Measurements from ENCODE around the gene HS3ST4. TPM values are rescaled to one million over a fixed set of nuclear protein-coding genes. Genes with fewer than 3 reads are reported as not detected.

HS3ST4 gene
- total RNA-seq, 1 donor from 2014 or later = 3.6 TPM

- H3K27me3 Mint-ChIP-seq = peaks cover 3% of the 10 kb centered on the region
- H3K4me3 Mint-ChIP-seq = no peak overlapping the region
- H3K27ac Mint-ChIP-seq = no peak overlapping the region
These were observed 239.8 kb downstream of the HS3ST4 start for GRCh38 chr16:25931473-25932035.

GRCh38 chr16:25941800-25942499, 250.2 kb downstream of the HS3ST4 start:
- Mint-ChIP-seq H3K4me3 (no peak overlapping the region), H3K36me3 (no peaks in the 10 kb centered on the region), H3K4me1 (ENCODE audit: unreplicated experiment) (no peaks in the 10 kb centered on the region), H3K27ac (no peak overlapping the region), H3K27me3 (peaks cover 3% of the 10 kb centered on the region), H3K9me3 (peaks cover 5% of the 10 kb centered on the region)
- no peak for DNase-seq (ENCODE audit: extremely low spot score, unreplicated experiment)
- no peak for TF ChIP-seq CTCF (conservative IDR thresholded peaks at IDR 0.05)

More at GRCh38 chr16:25931473-25932035, 239.8 kb downstream of the HS3ST4 start:
- DNase-seq (ENCODE audit: extremely low spot score, unreplicated experiment) = no peak
- Mint-ChIP-seq H3K9me3 (peaks cover 3% of the 10 kb centered on the region), H3K36me3 (no peaks in the 10 kb centered on the region), H3K4me1 (ENCODE audit: unreplicated experiment) (no peaks in the 10 kb centered on the region)
- TF ChIP-seq CTCF (conservative IDR thresholded peaks at IDR 0.05) = no peak

DNA sequence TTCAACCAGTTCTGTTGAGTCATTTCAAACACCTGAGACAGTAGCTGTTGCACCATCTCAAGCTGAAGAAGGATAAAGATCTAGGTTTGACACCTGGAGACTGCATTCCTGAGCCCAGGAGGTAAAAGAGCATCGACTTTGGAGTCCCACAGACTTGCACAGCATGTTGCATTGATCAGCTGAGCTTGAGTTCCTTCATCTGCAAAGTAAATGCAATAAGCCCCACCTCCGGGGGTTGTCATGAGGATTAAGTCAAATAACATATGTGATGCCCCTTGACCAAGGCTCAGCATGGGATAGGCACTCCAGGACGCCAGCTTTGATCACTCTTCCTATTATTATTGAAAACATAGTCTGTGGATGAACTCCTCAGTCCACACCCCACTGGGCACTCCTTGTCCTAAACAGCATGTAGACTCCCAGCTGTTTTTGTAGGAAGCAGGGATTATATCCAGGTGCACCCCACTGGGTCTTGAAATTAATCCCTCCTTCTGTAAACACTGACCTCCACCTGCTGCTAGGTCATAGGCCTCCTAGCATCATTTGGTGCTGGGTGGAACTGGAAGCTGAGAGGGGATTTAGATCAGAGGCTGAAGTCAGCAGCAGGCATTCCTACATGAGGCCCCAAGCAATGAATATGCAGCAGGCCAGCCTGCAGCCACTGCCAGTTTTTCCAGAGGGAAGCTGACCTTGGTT, 259.0 kb downstream of the HS3ST4 start:
- no peak for TF ChIP-seq CTCF (conservative IDR thresholded peaks at IDR 0.05)
- Mint-ChIP-seq H3K27me3 (peaks cover 1% of the 10 kb centered on the region), H3K4me1 (ENCODE audit: unreplicated experiment) (peaks cover 9% of the 10 kb centered on the region), H3K9me3 (no peaks in the 10 kb centered on the region), H3K4me3 (no peak overlapping the region), H3K36me3 (no peaks in the 10 kb centered on the region), H3K27ac (no peak overlapping the region)
- DNase-seq (ENCODE audit: extremely low spot score, unreplicated experiment) = no peak

DNA sequence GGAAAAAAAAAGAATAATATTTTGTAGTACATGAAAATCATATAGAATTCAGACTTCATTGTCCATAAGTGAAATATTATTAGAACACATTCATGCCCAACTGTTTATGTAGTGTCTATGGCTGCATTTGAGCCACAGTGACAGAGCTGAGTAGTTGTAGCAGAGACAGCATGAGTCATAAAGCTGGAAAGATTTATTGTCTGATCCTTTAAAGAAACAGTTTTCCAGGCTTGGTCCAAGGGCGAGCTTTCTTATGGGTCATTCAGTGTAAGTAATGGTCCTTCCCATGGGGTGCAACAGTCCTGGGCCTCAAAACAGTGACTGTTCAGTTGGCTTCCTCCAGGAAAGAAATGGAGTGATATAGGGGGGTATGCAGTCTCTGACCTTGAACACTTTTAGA, 260.2 kb downstream of the HS3ST4 start:
- H3K4me1 Mint-ChIP-seq (ENCODE audit: unreplicated experiment) = peaks cover 9% of the 10 kb centered on the region
- DNase-seq (ENCODE audit: extremely low spot score, unreplicated experiment) = no peak
- no peak overlapping the region for H3K27ac Mint-ChIP-seq
- H3K4me3 Mint-ChIP-seq = no peak overlapping the region
- no peaks in the 10 kb centered on the region for H3K36me3 Mint-ChIP-seq
- no peaks in the 10 kb centered on the region for H3K9me3 Mint-ChIP-seq
- H3K27me3 Mint-ChIP-seq = peaks cover 3% of the 10 kb centered on the region
- no peak for TF ChIP-seq CTCF (conservative IDR thresholded peaks at IDR 0.05)

DNA sequence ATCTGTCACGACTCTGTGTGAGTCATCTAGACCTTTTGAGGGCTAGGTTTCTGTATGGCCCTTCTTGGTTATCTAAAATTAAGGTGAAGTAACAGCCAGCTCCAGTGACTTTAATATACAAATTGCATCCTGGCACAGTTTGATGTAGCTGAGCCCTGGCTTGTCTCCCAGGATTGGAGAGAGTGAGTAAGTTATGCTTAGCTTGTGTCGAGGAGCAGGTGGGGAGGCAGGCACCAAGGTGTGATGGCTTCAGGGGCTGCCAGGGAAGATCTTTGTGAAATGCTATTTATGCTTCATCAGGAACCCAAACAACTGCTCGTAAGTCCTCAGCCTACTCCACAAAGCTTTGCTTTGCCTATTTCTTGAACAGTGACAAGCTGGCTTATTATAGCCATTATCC, 261.2 kb downstream of the HS3ST4 start:
- H3K27me3 Mint-ChIP-seq = peaks cover 3% of the 10 kb centered on the region
- no peaks in the 10 kb centered on the region for H3K9me3 Mint-ChIP-seq

More for the DNA sequence above, 261.2 kb downstream of the HS3ST4 start:
- Mint-ChIP-seq H3K36me3 (no peaks in the 10 kb centered on the region), H3K27ac (no peak overlapping the region), H3K4me1 (ENCODE audit: unreplicated experiment) (peaks cover 9% of the 10 kb centered on the region), H3K4me3 (no peak overlapping the region)
- no peak for DNase-seq (ENCODE audit: extremely low spot score, unreplicated experiment)
- no peak for TF ChIP-seq CTCF (conservative IDR thresholded peaks at IDR 0.05)

All from type B pancreatic cell (in vitro differentiated cells).